GM18861 (cell line): ENCODE measurements around the gene RPL13.

ENCODE experiments used
- ATAC-seq: cut with Tn5 transposase; IDR thresholded peaks from one replicate; pipeline ENCODE4 v1.9.1; 2021; ENCODE audit not compliant: unreplicated experiment

Gene RPL13

DNA sequence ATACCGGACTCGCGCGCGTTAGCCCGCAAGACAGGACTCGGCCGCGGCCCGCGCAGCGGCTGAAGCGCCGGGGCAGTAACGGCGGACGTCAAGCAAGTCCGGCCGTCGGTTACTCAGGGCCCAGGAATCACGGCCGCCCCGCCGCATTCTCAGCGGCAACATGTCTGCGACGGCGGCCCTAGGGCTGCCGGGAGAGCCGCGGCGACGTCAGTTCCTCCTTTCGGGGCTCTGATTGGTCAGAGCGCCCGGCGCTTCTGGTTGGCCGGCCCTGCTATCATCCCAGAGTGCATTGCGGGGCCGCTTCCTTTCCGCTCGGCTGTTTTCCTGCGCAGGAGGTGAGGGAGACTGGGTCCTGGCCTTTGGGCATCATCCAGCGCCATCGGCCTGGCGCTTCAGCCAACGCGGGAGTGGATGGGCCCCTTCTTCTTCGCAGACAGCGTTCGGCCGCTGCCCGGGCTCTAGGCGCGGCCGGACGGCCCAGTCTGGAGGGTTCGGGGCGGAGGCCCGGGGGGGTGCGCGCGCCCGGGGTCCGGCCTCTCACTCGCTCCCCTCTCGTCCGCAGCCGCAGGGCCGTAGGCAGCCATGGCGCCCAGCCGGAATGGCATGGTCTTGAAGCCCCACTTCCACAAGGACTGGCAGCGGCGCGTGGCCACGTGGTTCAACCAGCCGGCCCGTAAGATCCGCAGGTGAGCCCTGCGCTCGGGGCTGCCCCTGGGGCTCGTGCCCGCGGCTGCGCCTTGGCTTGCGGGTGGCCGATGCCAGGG, at the start of gene RPL13:
Gene RPL13, plus strand, starts transcription at position 305 of the 764 bp plus-strand sequence. Its CDS starts 278 bp downstream, at position 583.
- ATAC-seq = peak; percentile 74

DNA sequence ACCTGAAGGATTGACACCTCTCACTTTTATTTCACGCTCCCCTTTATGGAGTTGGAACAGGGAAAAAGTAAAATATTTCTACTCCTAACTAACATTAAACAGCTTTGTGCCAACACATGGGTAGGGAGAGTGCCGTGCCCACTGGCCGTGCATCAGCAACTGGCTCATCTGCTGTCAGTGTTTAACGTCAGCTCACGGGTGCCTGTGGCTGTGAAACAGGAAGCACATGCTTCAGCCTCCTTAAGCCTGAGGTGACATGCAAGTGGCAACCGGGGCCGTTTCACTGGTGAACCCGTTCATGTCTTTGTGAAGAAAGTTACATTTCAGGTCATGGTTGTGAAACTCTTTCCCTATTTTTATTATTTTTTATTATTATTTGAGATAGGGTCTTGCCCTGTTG, 49.1 kb upstream of the RPL13 start:
- ATAC-seq = no peak

DNA sequence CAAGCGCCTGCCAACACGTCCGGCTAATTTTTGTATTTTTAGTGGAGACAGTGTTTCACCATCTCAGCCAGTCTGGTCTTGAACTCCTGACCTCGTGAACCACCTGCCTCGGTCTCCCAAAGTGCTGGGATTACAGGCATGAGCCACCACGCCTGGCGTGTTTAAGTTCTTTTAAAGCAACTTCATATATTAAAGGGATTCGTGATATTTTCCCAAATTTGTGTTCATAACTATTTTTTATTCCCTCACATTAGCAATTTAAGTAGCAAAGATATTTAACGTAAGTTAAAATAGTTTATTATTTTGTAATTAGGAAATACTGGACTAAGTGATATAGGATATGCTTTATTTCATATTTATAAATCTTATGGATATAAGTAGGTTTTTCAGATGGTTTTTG, 48.0 kb upstream of the RPL13 start:
- ATAC-seq = no peak

DNA sequence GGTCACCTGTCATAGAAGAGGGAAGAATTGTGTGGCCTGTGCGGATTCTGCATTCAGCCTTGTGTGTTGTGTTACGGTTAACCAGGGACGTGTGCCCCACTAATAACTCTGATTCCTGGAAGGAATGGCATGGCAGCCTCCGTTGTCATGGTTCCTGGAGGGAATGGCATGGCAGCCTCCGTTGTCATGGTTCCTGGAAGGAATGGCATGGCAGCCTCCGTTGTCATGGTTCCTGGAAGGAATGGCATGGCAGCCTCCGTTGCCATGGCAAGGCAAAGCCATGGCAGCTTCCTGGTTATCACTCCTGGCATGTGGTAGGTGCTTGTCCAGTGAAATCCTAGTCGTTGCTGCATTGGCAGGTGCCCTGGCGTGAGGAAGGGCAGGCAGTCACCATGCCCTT, 43.4 kb upstream of the RPL13 start:
- ATAC-seq = no peak

DNA sequence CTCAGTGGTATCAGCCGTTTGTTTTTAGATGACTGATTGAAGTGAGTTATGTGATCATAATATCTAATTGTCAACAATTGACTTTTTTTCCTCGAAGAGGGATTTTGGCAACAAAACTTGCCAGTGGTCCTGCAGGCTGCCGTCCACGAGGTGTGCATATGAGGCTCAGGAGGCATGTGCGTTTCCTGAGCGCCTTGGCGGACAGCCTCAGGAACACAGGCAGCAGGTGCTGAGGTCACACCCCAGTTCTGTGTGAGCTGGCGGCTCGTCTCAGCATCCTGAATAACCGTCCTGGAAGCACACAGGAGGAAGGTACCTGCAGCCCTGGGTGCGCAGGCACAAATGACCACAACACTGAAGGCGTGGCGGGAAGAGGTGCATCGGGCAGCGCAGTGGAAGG, 40.6 kb upstream of the RPL13 start:
- no peak for ATAC-seq

DNA sequence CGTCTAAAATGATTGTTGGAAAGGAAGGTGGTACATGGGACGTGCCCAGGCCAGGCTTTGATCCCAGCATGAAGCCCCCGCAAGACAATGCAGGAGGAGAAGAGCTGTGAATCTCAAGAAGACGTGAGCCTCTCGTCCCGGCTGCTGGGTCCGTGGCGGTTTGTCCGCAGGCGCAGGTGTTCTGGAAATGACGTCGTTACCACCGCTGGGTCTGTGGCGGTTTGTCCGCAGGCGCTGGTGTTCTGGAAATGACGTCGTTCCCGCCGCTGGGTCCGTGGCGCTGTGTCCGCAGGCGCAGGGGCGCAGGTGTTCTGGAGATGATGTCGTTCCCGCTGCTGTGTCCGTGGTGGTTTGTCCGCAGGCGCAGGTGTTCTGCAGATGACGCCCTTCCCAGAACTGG, 38.2 kb upstream of the RPL13 start:
- ATAC-seq = no peak

DNA sequence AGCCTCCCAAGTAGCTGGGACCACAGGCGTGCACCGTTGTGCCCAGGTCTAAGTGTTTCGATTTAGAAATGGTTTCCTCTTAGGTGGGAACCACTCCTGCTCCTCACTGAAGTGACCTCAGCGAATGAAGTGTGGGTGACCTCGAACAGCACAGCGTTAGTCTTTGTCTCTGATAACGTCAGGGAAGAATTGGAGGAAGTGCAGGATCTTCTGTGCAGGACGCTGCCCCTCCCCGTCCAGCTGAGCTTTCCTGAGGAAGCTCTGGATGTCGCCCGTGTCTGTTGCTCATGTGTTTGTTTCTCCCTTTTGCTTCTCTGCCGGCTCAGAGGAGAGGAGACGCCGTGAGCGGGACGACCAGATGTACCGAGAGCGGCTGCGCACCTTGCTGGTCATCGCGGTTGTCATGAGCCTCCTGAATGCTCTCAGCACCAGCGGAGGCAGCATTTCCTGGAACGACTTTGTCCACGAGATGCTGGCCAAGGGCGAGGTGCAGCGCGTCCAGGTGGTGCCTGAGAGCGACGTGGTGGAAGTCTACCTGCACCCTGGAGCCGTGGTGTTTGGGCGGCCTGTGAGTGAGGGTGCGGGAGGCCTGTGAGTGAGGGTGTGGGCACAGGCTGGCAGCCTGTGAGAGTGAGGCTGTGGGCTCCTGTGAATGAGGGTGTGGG, 36.7 kb upstream of the RPL13 start:
- no peak for ATAC-seq

DNA sequence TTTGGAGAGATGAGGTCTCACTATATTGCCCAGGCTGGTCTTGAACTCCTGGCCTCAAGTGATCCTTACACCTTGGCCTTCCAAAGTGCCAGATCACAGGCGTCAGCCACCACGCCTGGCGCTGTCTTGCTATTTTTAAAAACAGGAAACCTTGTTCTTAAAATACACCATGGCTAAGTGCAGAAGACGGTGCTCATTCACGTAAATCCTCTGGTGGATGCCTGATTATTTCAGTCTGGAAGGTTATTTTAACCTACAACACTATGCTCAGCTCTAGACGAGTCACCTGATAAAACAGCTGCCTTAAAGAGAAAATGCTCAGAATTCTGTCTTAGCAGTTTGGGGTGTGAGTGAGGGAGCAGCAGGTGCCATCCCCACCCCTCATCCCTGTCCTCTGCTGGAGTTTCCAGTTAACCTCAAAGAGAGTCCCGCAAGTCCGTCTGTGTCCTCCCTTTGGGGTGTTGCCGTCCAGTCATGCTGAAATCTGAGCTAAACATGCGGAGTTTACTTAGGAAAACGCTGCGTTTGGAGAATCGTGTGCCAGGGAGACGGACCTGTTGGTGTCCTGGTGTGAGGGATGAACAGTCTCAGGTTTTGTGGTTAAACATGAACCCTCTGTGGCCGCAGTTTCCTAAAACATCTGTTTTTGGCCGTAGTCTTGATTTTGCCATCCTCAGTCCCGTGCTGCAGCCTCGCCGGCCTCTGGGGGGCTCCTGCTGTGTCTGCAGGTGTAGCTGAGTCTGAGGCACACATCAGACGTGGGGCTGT, 35.2 kb upstream of the RPL13 start:
- ATAC-seq = no peak

DNA sequence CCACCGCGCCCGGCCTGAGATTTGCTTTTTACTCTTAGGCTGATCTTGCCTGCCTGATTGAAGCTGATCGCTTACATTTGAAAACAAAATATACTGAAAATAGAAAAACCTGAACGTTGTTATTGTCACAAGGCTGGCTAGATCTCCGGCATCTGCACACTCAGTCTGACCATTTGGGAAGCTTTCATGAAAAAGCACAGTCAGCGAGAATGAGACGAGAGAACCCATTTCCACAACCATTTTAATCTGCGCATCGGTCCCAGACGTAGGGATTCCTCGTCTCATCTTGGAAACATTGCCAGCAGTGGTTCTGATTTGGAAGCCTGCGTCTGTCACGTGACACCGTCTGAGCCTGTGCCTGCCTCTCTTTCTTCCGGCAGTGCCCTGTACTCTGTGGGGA, 31.4 kb upstream of the RPL13 start:
- no peak for ATAC-seq

DNA sequence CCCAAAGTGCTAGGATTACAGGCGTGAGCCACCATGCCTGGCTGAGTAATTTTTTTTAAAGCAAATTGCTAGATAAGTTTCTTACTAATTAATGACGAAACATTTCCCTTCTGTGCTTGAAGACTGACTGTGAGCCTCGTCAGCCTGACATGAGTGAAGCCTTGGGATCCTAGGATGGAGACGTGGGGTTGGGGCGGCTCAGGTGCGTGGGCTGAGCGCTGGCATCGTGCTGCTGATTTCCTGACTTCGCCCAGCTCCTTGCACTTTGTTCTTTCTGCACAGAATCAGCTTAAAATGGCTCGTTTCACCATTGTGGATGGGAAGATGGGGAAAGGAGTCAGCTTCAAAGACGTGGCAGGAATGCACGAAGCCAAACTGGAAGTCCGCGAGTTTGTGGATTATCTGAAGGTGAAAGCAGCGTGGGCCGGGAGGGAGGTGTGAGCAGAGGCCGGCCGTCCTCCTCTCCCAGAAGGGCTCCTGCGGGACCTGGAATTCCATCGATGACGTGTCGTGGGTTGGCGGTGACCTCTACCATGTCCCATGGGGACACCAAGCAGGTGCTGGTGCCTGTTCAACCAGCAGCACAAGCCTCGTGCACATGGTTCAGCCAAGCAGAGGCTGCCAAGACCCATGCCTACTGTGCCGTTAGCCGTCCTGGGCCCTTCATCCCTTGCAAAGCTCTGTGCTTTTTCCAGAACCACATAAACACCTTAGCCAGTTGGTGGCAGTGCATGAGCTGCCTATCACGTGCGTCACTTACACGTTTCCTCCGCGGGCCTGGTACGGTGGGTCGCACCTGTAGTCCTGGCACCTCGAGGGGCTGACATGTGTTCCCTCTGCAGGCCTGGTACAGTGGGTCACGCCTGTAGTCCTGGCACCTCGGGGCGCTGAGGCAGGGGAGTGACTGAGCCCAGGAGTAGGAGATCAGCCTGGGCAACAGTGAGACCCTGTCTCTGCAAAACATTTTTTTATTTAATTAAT, 29.8 kb upstream of the RPL13 start:
- ATAC-seq = no peak

DNA sequence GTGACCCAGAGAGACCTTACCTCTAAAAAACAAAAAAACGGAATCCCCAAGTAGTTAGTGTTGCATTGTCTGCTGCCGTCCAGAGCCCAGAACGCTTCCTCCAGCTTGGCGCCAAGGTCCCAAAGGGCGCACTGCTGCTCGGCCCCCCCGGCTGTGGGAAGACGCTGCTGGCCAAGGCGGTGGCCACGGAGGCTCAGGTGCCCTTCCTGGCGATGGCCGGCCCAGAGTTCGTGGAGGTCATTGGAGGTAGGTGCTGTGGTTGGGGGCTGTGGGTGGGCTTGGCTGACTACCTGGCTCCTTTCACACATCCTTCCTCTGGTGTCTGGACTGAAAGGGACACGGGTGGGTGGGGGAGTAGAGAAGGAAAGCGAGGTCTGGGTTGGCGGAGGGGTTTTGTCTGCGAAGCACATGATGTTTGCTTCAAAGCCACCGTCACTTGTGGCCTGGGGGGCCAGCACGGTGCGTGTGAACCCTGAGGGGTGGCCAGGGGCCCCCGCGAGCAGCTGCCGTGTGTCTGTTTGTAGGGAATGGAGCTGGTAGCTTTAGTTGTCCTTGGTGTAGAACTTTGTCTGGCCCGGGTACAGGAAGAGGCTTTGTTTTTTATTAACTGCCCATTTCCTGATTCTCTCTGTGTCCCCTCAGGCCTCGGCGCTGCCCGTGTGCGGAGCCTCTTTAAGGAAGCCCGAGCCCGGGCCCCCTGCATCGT, 28.5 kb upstream of the RPL13 start:
- ATAC-seq = no peak

DNA sequence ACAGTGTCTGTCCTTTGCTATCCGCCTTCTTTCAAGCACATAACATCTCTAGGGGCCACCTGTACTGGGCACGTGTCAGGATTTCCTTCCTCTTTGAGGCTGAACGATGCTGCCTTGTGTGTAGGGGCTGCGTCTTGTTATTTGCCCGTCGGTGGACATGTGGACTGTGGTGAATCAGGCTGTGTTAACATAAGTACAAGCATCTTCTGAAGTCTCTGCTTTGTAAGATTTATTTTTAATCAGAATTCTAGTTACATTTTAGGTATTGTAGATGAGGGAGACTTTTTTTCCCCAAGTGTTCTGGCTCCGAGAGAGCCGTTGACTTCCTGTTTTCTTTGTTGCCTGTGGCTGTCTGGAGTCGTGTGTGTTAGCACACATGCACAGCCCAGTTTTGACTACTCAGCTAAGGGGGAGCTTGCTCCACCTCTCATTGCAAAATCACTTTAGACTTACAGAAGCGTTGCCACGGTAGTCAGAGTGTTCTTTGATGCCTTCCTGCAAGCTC, 26.2 kb upstream of the RPL13 start:
- no peak for ATAC-seq

DNA sequence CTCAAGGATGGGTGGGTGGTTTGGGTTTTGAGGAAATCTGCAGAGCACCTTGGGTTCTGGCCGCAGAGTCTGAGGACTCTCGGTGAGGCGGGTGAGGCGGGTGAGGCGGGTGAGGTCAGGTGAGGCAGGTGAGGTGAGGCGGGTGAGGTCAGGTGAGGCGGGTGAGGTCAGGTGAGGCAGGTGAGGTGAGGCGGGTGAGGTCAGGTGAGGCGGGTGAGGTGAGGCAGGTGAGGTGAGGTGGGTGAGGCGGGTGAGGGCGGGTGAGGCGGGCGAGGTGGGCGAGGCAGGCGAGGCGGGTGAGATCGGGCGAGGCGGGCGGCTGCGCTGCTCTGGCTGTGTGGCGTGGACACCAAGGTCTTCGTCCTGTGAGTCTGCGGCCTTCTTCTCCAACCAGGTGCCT, 24.1 kb upstream of the RPL13 start:
- no peak for ATAC-seq

DNA sequence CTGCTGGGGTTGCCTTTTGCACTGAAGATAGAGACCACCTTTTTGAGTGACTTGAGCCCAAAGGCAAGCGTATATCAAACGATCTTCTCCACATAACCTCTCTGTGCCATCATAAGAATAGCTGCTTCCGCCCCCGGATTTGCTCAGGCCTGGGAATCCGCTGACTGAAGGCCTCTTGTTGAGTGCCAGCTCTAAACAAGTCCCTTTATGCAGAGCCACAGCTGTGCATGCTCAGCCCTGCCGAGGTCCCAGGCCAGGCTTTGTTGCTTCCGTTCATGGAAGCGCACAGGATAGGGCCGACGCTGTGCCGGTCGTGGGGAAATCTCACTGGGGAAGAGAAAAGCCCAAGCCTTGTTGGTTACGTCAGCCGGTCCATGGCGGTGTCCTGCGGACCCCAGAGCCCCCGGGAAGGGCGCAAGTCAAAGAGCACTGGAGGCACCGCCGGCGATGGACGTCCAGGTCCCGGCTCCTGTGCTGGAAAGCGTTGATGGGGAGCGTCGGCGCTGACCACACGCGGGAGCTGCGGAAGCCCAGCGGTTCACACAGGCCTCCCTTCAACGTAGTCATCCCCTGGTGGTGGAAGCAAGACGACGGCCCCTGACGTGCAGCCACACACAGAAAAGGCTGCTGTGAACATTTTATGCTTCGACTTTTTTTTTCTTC, 23.5 kb upstream of the RPL13 start:
- ATAC-seq = no peak

DNA sequence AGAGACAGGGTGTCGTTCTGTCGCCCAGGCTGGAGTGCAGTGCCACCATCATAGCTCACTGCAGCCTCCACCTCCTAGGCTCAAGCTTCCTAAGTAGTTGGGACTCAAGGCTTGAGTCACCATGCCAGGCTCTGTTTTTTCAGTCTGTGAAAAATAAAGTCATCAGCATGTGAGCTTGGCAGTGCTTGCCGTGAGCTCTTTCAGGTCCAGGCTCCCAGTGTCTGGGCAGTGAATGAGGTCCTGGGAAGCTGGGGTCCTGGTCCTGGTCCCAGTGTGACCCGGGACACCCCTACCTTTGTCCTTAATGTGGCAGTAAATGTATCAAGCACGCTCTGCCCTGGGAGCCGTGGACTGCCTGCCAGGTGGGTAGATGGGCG, 22.9 kb upstream of the RPL13 start:
- no peak for ATAC-seq

DNA sequence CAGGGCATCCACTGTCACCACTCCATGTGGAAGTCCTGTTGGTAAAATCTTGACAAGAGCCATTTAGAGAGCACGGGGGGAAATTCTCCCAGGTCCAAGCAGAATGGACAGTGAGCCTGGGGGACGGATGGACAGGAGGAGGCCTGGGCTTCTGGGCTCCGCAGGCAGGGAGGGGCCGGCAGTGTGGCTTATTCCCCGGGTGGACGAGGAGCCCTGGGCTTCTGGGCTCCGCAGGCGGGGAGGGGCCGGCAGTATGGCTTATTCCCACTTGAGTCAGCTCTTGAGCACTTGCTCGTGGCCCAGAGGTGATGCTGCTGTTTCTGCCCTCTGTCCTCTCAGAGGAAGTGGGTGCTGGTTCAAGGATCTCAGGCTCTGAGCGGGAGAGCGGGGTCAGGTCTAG, 22.2 kb upstream of the RPL13 start:
- ATAC-seq = no peak

DNA sequence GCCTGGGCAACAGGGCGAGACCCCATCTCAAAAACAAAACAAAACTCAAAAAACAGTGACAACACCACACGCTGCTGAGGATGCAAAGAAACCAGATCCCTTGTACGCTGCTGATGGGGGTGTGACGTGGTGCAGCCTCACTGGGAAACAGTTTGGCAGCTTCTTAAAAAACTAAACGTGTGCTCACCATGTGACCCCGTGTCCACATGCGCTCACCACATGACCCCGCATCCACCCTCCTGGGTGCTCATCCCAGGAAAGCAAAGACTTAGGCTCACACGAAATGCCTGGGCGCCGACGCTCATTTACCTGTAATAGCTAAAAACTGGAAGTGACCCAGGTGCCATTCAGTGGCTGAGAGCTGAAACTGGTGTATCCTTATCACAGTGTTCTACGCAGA, 19.9 kb upstream of the RPL13 start:
- no peak for ATAC-seq

DNA sequence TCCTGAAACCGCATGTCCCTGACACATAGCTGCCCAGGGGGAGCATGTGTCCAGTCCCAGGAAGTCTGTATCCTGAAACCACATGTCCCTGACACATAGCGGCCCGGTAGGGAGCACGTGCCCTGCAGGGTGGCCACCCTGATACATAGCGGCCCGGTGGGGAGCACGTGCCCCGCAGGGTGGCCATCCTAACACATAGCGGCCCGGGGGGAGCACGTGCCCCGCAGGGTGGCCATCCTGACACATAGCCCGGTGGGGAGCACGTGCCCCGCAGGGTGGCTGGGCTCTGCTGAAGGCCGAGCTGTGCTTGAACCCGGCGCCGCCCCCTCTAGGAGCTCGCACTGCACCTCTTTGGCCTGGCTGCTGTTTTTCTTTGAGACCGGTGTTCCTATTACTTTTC, 18.7 kb upstream of the RPL13 start:
- ATAC-seq = no peak

DNA sequence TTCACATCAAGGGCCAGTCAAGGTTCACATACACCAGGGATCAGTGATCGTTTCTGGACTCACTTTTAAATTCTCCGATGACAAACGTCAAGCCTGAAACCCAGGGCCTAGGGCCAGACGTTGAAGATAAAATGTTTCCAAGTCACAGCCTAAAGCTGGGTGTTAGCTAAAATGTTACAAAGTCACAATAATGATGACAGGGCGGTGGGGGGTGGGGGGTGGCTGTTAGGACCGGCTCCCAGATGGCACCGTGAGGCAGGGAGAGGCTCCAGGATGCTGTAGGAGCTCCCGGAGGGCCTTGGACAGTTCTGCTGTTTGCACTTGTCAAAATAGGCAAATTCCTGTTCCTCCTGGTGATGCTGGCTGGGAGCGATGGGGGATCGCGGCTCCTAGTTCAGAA, 16.4 kb upstream of the RPL13 start:
- ATAC-seq = no peak

DNA sequence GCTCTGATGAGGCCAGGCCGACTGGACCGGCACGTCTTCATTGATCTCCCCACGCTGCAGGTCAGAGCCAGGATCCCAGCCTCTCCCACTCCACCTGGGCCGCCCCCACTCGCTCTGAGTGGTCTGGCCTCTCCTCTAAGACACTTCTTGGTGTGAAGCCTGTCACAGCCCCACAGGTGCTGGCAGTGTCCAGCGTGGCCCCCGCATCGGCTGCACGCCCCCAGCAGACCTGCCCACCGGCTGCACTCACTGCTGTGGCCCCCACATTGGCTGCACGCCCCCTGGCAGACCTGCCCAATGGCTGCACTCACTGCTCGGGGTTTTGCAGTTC, 15.8 kb upstream of the RPL13 start:
- no peak for ATAC-seq
